OCI-LY1 (cell line): ENCODE measurements around the gene TMEM132C.

ENCODE experiments used
- CTCF ChIP-seq: fragments of 200-600 bp; sonication (generic), shearing (Covaris generic); IDR thresholded peaks from 2 replicates; pipeline ENCODE4 v1.5.1; 2017; ENCODE audit warnings: mild to moderate bottlenecking, antibody characterized with exemption, low read length, moderate library complexity, mixed read lengths
- EZH2 ChIP-seq: fragments of 200-600 bp; sonication (generic), shearing (Covaris generic); IDR thresholded peaks from 2 replicates; pipeline ENCODE4 v1.8.0; 2017; ENCODE audit warnings: borderline replicate concordance, mixed run types, mild to moderate bottlenecking, antibody characterized with exemption, low read length, moderate library complexity, mixed read lengths

DNA sequence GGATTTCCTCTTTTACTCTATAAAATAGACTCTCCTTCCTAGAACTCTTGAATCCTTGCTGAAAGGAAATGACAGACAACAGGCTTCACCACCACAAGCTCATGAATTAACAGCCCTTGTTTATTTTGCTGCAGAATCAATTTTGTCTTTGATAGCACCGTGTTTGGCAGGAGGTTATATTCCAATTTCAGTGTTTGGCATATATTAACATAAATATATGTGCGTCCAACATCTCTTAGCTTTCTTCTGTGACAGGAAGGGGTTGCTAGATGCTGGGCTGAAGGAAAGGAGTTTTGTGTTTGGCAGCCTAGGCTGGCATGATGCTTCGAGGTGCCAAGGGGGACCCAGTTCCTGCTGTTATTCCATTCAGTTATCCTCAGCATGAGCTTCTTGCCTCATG, 126.4 kb downstream of the TMEM132C start:
- TF ChIP-seq EZH2 (no peak), CTCF (no peak)
